Left cardiac atrium (tissue), 4 donors: ENCODE data around the gene DYNC1H1. TPM values are rescaled to one million over a fixed set of nuclear protein-coding genes. Genes with fewer than 3 reads are reported as not detected.

Experiments used
- ATAC-seq, 2 donors: fragments of 200-7000 bp; cut with Tn5 transposase; one replicate each; pipeline ENCODE4 v1.9.1; 2020; ENCODE audit warnings: mild to moderate bottlenecking in 2 of 2, moderate library complexity in 2 of 2
- DNase-seq: peaks from one replicate; pipeline ENCODE4 v3.0.0-alpha.2; 2020
- intact Hi-C, 2 donors: fragments of 100-400 bp; cut with DNase I; formaldehyde crosslinking; loops; one replicate each; pipeline versions ENCODE4 v1.14.1 to v1.15.1; 2022 to 2023
- total RNA-seq, 2 donors: library from RNA; stranded (reverse); fragmentation: NEBNext Ultra II Directional; extraction: Animal tissue kit (Norgen Biotek cat#: 25700); gene quantifications; one replicate each; pipeline ENCODE4 v1.2.1, GENCODE V29; 2021
- donor health status: DM: no; HTN: yes; CAD: no.
- donor health status: DM: no; HTN: yes; CAD: no; lungs with severe emphysema.
- donor health status: DM: yes; HTN: yes; CAD: no.
- donor health status: Dilated cardiomyopathy.

The DYNC1H1 gene
- total RNA-seq, 2 donors from 2014 or later = 298 to 361 TPM

DNA sequence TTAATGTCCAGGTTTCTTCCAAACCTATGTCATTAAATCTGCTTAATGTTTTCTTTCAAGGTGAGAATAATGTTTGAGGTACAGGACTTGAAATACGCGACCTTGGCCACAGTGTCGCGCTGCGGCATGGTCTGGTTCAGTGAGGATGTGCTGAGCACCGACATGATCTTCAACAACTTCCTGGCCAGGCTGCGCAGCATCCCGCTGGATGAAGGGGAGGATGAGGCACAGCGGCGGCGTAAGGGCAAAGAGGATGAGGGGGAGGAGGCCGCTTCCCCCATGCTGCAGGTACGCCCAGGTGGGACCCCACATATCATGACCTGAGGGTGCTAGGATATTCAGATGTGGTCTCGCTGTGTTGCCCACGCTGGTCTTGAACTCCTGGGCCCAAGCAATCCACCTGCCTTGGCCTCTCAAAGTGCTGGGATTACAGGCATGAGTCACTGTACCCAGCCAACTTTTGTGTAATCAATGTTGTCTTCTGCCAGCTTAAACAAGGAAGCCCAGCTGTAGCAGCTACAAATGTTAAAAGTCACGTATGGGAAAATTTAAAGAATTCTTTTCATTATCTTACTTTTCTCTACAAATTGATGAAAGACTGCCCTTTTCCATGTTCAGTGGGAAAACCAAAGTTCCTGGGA lies 50.8 kb downstream of the DYNC1H1 start:
- ATAC-seq (no peak), DNase-seq (no peak)
- intact Hi-C loops = no loop called here

DNA sequence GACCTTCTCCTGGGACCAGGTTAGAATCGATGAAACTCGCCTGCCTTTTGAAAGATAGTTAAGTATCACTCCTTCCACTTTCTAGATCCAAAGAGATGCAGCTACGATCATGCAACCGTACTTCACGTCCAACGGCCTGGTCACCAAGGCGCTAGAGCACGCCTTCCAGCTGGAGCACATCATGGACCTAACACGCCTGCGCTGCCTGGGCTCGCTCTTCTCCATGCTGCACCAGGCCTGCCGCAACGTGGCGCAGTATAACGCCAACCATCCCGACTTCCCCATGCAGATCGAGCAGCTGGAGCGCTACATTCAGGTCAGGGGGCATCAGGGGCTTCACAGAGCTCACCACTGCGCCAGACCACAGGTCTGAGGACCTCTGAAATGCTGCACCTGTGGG lies 51.4 kb downstream of the DYNC1H1 start:
- DNase-seq (no peak), ATAC-seq (no peak)
- intact Hi-C loops = no loop called here

DNA sequence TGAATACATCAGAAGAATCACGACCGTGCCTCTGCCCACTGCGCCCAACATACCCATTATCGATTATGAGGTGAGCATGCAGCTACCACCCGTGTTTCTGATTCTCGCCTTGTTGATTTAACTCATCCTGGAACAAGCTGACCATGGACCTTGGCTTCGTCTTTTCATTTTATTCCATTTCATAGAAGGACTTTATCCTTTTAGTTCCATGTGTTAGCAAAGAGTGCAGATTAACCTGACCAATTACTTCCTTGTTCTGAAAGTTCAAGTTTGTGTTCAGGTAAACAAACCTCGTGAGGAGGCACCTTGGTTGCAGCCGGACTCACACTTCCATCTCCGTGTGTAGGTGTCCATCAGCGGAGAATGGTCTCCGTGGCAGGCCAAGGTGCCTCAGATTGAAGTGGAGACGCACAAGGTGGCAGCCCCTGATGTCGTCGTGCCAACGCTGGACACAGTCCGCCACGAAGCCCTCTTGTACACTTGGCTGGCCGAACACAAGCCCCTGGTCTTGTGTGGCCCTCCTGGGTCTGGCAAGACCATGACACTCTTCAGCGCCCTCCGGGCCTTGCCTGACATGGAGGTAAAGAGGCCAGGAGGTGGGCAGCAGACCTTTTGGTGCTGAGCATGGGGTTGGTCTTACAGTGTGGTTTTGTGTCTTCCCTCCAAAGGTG lies 52.2 kb downstream of the DYNC1H1 start:
- intact Hi-C loops = no loop called here
- no peak for ATAC-seq
- no peak for DNase-seq

DNA sequence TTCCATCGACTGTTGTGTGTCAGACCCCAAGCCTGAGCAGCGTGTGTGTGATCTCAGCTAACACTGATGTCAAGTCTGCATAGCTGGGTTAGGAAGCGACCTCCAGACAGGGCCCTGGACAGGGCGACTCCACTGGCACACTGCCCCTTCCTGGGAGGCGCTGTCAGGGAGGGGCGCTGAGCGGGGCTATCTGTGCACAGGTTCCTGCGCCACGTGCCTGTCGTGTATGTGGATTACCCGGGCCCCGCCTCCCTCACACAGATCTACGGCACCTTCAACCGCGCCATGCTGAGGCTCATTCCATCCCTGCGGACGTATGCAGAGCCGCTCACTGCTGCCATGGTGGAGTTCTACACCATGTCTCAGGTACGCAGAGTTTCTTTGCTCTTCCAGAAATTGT lies 53.9 kb downstream of the DYNC1H1 start:
- intact Hi-C loops = no loop called here
- ATAC-seq (no peak), DNase-seq (no peak)

DNA sequence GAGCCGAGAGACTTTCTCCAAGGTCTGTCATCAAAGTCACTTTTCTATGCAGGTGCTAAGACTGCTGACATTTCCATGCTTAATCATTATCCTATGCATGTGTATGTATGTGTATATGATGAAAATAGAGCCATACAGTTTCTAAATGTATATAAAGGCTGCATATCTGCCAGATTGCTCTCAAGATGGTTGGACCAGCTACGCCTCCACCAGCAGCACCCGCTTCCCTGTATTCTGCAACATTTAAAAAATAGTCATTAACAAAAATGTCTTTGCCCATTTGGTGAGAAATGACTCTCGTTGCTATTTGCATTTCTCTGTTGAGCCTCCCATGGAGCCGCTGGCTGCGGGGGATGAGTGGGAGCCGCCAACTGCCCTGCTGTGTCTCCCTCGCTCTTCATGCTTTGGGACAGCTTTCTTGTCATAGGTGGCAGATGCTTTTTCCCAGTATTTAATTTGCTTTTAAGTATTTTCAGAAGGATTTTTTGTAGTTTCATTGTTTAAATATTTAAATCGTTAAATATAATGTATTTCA lies 54.7 kb downstream of the DYNC1H1 start:
- no peak for DNase-seq

DNA sequence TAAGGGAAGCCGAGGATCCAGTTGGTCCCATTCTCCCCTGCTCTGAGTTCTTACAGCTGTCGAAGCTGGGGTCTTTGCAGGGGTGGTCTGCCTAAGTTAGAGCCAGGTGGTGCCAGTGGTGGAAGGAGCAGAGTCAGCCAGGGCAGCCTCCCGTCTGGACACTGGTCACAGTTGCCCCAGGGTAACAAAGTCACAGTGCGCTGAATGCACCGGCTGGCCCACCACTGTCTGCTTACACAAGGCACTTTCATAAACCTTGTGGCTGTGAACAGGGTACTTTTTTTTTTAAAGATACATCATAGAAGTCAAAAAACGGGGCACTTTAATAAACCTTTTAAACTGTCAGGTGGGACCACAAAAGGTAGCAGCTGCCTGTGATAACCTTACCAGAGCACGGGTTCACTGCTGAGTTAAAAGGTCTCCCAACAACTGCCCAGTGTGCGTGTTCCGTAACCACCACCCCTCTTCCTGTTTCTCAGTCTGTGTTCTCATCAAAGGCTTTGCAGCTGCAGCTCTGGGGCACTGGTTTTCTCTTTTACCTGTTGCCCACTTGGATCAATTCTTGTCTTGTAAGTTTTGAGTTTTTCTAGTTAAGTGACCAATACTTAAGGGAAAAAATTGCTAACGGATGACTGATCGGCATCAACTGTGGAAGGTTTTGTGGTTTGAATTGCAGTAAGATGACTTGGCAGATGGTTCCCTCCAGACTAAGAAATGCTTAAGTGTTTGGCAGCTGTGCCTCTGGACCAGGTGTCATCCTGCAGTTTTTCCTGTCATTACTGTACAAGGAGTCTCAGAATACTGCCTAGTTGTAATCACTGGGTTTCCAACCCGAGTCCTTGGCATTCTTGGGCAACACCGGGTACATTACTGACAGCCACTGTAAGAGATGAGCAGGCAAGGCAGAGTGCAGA lies 55.9 kb downstream of the DYNC1H1 start:
- intact Hi-C loops = no loop called here
- no peak for ATAC-seq

More for the DNA sequence above, 54.7 kb downstream of the DYNC1H1 start:
- no peak for ATAC-seq
- intact Hi-C loops = no loop called here

DNA sequence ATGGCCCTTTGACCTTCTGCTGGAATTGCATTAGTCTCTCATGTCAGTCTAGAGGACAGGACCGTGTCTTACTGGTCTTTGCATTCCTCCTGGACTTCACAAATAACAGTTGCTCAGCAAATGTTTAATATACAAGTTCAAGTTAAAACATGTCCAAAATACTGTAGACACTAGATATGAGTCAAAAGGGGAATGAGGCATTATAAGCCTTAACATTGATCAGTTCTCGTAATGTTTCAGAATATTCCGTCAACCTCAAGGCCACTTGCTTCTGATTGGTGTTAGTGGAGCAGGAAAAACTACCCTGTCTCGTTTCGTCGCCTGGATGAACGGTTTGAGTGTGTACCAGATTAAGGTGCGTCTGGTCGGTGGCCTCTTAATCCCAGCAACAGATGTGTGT lies 62.6 kb downstream of the DYNC1H1 start:
- no peak for DNase-seq
- intact Hi-C loops = no loop called here

More for the DNA sequence above, 55.9 kb downstream of the DYNC1H1 start:
- no peak for DNase-seq

DNA sequence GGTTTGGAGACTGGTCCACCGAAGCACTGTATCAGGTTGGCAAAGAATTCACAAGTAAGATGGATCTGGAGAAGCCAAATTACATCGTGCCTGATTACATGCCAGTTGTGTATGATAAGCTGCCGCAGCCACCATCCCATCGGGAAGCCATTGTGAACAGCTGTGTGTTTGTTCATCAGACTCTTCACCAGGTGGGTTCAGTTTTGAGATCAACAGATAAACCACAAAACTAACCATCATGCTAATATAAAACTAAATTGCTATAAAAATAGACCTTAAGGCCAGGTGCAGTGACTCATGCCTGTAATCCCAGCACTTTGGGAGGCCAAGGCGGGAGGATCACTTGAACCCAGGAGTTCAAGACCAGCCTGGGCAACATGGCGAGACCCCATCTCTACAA lies 63.6 kb downstream of the DYNC1H1 start:
- intact Hi-C loops = no loop called here
- DNase-seq = no peak
- ATAC-seq = no peak

More for the DNA sequence above, 62.6 kb downstream of the DYNC1H1 start:
- no peak for ATAC-seq

DNA sequence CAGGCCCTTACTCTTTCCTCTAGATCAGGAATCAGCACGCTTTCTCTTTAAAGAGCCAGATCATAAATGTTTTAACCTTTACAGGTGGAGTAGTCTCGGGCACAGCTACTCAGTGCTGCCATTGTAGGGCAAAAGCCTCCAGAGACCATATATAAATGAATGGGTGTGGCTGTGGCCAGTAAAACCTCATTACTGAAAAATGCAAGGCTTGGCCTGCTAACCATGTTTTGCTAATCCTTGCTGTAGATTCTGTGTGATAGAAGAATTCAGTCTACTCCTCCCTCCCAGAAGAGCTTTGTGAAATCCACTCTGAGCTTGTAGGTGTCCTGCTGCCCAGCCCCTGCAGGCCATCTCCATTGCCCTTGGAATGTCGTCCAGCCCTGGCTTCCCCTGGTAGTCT lies 64.4 kb downstream of the DYNC1H1 start:
- intact Hi-C loops = no loop called here
- ATAC-seq (peak in 1 of 2 donors; percentile 50), DNase-seq (no peak)

DNA sequence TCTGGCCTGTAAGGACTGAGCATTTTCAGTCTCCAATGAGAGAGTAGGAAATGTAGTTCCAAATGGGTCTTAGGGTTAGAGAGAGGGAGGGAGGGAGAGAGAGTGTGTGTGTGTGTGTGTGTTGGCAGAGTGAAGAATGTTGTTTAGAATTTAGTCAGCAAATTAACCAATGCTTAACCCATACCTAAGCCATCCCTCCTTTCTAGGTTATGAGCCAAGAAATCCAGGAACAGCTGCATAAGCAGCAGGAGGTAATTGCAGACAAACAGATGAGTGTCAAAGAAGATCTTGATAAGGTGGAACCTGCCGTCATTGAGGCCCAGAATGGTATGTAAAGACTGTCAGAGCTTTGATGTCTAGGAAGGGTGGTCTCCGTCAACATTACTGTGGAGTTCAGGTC lies 65.6 kb downstream of the DYNC1H1 start:
- ATAC-seq (peak in 1 of 2 donors; percentile 58), DNase-seq (no peak)
- intact Hi-C loops = no loop called here

DNA sequence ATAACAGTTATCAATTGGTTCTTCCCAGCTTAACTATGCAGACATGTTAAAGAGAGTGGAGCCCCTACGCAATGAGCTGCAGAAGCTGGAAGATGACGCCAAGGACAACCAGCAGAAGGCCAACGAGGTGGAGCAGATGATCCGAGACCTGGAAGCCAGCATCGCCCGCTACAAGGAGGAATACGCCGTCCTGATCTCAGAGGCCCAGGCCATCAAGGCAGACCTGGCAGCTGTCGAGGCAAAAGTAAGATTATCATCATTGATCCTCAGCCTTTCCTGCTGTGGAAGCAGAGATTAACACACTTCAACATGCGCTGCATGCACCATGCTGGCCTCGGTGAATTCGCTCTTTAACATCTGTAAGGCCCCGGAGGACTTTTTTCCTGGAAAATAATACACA lies 68.9 kb downstream of the DYNC1H1 start:
- ATAC-seq = no peak
- intact Hi-C loops = no loop called here
- no peak for DNase-seq

DNA sequence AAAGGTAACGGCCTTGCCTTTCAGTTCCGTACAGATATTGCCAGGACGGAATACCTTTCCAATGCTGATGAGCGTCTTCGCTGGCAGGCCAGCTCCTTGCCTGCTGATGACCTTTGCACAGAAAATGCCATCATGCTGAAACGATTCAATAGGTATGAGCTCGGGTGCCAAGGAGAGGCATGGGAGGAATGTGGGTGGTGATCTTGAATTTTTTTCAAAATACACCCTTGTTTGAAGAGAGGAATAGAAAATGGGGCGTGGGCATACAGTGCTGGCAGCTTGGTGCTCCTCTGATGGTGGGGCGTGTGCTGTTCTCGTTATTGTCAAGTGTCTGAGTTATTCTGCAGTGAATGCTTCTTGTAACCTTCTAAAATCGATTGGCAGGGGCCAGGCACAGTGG lies 69.9 kb downstream of the DYNC1H1 start:
- ATAC-seq = peak in 1 of 2 donors; percentile 74
- no peak for DNase-seq
- intact Hi-C loops = no loop called here

DNA sequence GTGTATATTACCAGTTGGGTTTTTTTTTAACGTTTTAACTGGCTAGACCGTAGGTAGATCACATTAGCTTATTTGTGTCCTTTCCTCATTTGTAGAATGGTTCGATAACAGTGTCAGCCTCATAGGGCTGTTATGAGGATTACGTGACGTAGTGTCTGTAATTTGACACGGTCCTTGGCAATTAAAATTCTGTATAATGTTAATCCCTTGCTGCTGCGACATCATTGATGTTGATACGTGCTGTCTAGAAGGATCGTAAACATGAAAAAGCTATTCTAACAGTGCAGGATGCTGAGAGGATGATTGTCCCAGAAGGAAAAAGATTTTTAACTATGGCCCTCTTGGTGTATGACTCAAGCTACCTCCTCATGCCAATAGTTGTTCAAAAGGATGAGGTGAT lies 71.5 kb downstream of the DYNC1H1 start:
- no peak for ATAC-seq
- intact Hi-C loops = no loop called here
- DNase-seq = no peak

DNA sequence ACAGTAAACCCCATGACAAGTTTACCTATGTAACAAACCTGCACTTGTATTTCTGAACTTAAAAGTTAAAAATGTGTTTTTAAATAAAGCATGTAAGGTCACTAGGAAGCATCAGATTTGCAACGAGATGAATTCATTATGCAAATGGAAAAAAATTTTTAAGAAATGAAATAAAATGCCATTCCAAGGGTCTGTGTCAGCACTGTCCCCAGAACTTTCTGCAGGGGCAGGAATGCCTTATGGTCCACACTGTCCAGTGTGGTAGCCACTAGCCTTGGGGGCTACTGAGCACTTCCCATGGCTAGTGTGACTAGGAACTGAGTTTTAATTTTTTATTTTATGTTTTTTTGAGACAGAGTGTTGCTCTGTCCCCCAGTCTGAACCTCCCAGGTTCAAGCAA lies 73.3 kb downstream of the DYNC1H1 start:
- no peak for DNase-seq
- intact Hi-C loops = no loop called here

DNA sequence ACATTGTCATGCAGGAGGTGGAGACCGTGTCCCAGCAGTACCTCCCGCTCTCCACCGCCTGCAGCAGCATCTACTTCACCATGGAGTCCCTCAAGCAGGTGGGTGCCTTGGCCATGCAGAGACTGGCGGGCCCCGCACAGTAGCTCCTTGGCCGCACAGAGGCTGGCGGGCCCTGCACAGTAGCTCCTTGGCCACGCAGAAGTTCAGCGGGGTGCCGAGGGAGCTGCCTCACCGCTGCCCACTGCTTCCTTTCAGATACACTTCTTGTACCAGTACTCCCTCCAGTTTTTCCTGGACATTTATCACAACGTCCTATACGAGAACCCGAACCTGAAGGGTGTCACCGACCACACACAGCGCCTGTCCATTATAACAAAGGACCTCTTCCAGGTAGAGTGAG lies 74.8 kb downstream of the DYNC1H1 start:
- ATAC-seq (no peak), DNase-seq (no peak)
- intact Hi-C loops = no loop called here

More for the DNA sequence above, 73.3 kb downstream of the DYNC1H1 start:
- no peak for ATAC-seq

DNA sequence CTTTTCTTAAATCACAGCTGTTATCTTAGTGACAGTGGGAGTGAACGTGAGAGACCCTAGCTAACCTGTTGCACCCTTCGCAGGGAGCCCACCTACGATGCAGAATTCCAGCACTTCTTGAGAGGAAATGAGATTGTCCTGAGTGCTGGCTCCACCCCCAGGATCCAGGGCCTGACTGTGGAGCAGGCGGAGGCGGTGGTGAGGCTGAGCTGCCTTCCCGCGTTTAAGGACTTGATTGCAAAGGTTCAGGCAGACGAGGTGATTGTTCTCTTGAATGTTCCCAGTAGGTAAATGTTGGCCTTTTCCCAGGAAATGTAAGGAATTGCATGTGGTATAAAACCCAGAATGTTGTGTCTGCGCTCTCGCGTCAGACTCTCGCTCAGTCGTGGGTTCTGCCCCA lies 75.8 kb downstream of the DYNC1H1 start:
- no peak for ATAC-seq
- intact Hi-C loops = no loop called here
- no peak for DNase-seq

DNA sequence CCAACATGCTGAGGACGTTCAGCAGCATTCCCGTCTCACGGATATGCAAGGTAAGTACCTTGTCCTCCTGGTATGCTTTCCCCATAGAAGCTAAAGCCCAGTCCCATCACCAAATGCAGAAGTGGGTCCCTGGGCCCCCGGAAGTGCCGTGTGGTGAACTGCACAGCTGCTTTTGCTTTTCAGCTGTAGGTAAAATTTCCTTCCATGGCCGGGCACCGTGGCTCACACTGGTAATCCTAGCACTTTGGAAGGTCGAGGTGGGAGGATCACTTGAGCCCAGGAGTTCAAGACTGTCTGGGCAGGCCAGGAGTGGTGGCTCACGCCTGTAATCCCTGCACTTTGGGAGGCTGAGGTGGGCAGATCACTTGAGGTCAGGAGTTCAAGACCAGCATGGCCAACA lies 78.3 kb downstream of the DYNC1H1 start:
- intact Hi-C loops = no loop called here
- ATAC-seq (no peak), DNase-seq (no peak)

DNA sequence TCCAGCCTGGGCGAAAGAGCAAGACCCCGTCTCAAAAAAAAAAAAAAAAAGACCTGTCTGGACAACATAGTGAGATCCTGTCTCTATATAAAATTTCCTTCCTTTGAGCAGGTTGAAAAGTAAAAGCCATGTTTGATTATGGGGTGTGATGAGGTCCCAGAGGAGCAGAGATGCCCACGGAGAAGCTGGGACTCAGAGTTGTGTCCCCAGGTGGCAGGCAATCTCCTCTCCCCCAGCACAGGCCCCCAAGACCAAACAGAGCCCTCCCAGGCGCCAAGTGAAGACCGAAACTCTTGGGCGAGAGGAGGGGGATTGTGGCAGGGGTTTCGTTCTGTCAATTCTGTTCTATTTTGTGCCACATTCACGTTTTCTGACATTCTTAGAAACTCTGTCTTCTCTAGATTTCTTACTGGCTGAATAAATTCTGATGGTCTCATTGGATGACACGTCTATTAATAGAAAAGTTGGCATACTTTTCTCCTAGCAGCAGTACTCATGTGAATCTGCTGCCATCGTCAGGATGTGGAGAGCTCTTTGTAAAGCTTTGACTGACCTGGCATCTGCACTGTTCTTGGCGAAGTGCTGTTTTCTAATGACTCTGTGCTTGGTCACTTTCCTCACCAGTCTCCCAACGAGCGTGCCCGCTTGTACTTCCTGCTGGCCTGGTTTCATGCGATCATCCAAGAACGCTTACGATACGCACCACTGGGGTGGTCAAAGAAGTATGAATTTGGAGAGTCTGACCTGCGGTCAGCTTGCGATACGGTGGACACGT lies 79.1 kb downstream of the DYNC1H1 start:
- peak; percentile 57 to 66 for ATAC-seq
- intact Hi-C loops = no loop called here
- DNase-seq = peak; percentile 40

DNA sequence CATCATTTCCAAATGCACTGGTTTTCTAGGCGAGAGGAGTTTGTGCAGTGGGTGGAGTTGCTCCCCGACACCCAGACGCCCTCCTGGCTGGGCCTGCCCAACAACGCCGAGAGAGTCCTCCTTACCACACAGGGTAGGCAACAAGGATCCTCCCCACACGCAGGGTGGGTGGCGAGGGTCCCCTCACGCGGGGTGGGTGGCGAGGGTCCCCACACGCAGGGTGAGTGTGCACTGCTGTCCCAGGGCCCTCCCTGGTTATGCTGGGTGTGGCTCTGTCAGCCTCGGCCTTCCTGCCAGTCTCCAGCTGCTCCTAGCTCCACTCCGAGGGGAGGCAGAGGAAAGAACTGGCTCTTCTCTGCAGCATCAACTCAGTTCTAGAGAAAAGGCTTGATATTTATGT lies 80.2 kb downstream of the DYNC1H1 start:
- ATAC-seq (no peak), DNase-seq (no peak)
- intact Hi-C loops = no loop called here
